K562 (cell line): ENCODE data around the gene CCSAP. TPM values are rescaled to one million over a fixed set of nuclear protein-coding genes. Genes with fewer than 3 reads are reported as not detected.

Experiments
- ATAC-seq: fragments of 200-7000 bp; cut with Tn5 transposase; 3 replicates; pipeline ENCODE4 v1.9.1; 2020; ENCODE audit warnings: moderate library complexity
- BruUV-seq: library from RNA; stranded (reverse); fragments of 400-500 nt; replicated peaks from 2 replicates; lab custom pipeline; 2021; lab: Mats Ljungman, UMichigan
- CTCF ChIA-PET: fragments of 300-600 bp; formaldehyde crosslinking; extraction: SDS; loops from one replicate; lab custom pipeline; 2021; ENCODE audit warnings: low intra/inter-chr PET ratio; lab: Yijun Ruan, JAX
- POLR2A ChIA-PET: fragments of 300-600, 350-650 bp; sonication (Branson Sonifier 250); formaldehyde crosslinking; extraction: SDS; loops from one replicate; lab custom pipeline; 2021; ENCODE audit warnings: antibody characterized with exemption, inconsistent platforms; lab: Yijun Ruan, JAX
- DNase-seq, 4 experiments: peaks; one replicate each; pipeline versions ENCODE4 v3.0.0 to v3.0.0-alpha.2; 2011 to 2018; ENCODE audit warnings: low spot score in 3 of 4, mixed read lengths in 3 of 4; ENCODE audit errors: extremely low read depth in 1 of 4
- FAIRE-seq: peaks from 2 replicates; lab custom pipeline; 2011; peaks lifted over from hg19 to GRCh38; lab: Jason Lieb, UNC
- H2AFZ ChIP-seq: 2 replicates; pipeline ENCODE4 v1.6.0; 2011; ENCODE audit warnings: low read depth, low read length, control low read depth, inconsistent platforms
- H3K27ac ChIP-seq: fragments of 200-600 bp; 3 replicates; pipeline ENCODE4 v1.8.0; 2011; ENCODE audit warnings: low read depth, mild to moderate bottlenecking, control low read depth, inconsistent platforms, low read length, moderate library complexity, mixed read lengths; ENCODE audit errors: extremely low read depth
- H3K27me3 ChIP-seq, 2 experiments: fragments of 300-600 bp in 1 of 2; 2 replicates in 1 of 2; 3 replicates in 1 of 2; pipeline versions ENCODE4 v1.6.0 to v1.8.0; 2011; ENCODE audit warnings: inconsistent platforms in 2 of 2, low read length in 2 of 2, mild to moderate bottlenecking in 1 of 2, mixed read lengths in 1 of 2, moderate library complexity in 1 of 2; ENCODE audit not compliant: control insufficient read depth in 2 of 2, insufficient read depth in 2 of 2
- H3K36me3 ChIP-seq: fragments of 300-600 bp; 3 replicates; pipeline ENCODE4 v1.8.0; 2011; ENCODE audit warnings: mild to moderate bottlenecking, low read length, inconsistent platforms; ENCODE audit not compliant: control insufficient read depth, insufficient read depth
- H3K4me1 ChIP-seq, 2 experiments: fragments of 200-600 bp in 1 of 2; replicated peaks in 1 of 2; 2 replicates in 1 of 2; 3 replicates in 1 of 2; pipeline versions ENCODE4 v1.5.1 to v1.8.0; 2011; ENCODE audit warnings: inconsistent platforms in 2 of 2, low read length in 2 of 2, mild to moderate bottlenecking in 1 of 2, mixed read lengths in 1 of 2, moderate library complexity in 1 of 2; ENCODE audit not compliant: control insufficient read depth in 2 of 2, insufficient read depth in 2 of 2
- H3K4me2 ChIP-seq: 2 replicates; pipeline ENCODE4 v1.6.1; 2011; ENCODE audit warnings: low read length, control low read depth, inconsistent platforms, mixed read lengths; ENCODE audit not compliant: insufficient read depth
- H3K4me3 ChIP-seq: fragments of 200-600 bp; sonication (generic), shearing (Covaris generic); 2 replicates; pipeline ENCODE4 v1.5.1; 2016; ENCODE audit warnings: control low read depth, inconsistent platforms
- H3K79me2 ChIP-seq: fragments of 200-600 bp; 3 replicates; pipeline ENCODE4 v1.8.0; 2011; ENCODE audit warnings: low read length, inconsistent platforms; ENCODE audit not compliant: control insufficient read depth, insufficient read depth
- H3K9ac ChIP-seq, 2 experiments: 2 replicates each; pipeline versions ENCODE4 v1.6.0 to v1.6.1; 2011; ENCODE audit warnings: low read depth in 2 of 2, low read length in 2 of 2, control low read depth in 1 of 2, inconsistent platforms in 1 of 2, mild to moderate bottlenecking in 1 of 2, mixed read lengths in 1 of 2; ENCODE audit not compliant: insufficient read depth in 1 of 2
- H3K9me1 ChIP-seq: one replicate; pipeline ENCODE4 v1.6.0; 2011; ENCODE audit warnings: inconsistent platforms, mild to moderate bottlenecking, low read length, moderate library complexity; ENCODE audit not compliant: control insufficient read depth, insufficient read depth
- H3K9me3 ChIP-seq: replicated peaks from 2 replicates; pipeline ENCODE4 v1.5.1; 2011; ENCODE audit warnings: low read depth, low read length, inconsistent platforms; ENCODE audit not compliant: control insufficient read depth, insufficient read depth
- H4K20me1 ChIP-seq: replicated peaks from 2 replicates; pipeline ENCODE4 v1.6.1; 2011; ENCODE audit warnings: low read length, inconsistent platforms, mixed read lengths; ENCODE audit not compliant: control insufficient read depth, insufficient read depth
- CAMTA2 ChIP-seq: fragments of 250-450 bp; sonication (Bioruptor Pico); conservative IDR thresholded peaks from 2 replicates; pipeline ENCODE4 v1.5.1; 2022
- ESRRB ChIP-seq: fragments of 250-450 bp; sonication (Bioruptor Pico); IDR thresholded peaks from 2 replicates; pipeline ENCODE4 v1.5.0; 2020; ENCODE audit warnings: mild to moderate bottlenecking, moderate library complexity, borderline replicate concordance
- HOXB6 ChIP-seq: fragments of 250-450 bp; sonication (Bioruptor Pico); IDR thresholded peaks from 2 replicates; pipeline ENCODE4 v1.5.1; 2022; ENCODE audit warnings: mild to moderate bottlenecking, borderline replicate concordance
- KAT2B ChIP-seq: IDR thresholded peaks from one replicate; pipeline ENCODE4 v1.6.1; 2012; ENCODE audit warnings: low read depth, mild to moderate bottlenecking, control low read depth, inconsistent platforms, low read length, moderate library complexity
- MCM2 ChIP-seq: fragments of 450-650 bp; IDR thresholded peaks from 2 replicates; pipeline ENCODE4 v1.6.1; 2017; ENCODE audit warnings: low read depth, mild to moderate bottlenecking
- NFRKB ChIP-seq: fragments of 450-650 bp; IDR thresholded peaks from 2 replicates; pipeline ENCODE4 v1.6.1; 2016; ENCODE audit warnings: low read depth
- SMAD2 ChIP-seq: fragments of 150-350 bp; IDR thresholded peaks from 2 replicates; pipeline ENCODE4 v1.6.1; 2014; ENCODE audit warnings: low read depth, mild to moderate bottlenecking, low read length
- SRF ChIP-seq, 2 experiments: fragments of 250-450, 450-650 bp in 1 of 2; sonication (Bioruptor Pico) in 1 of 2; sonication (generic) in 1 of 2; formaldehyde crosslinking; IDR thresholded peaks; 2 replicates each; pipeline versions ENCODE4 v1.5.0 to v1.5.1; 2020 to 2022; ENCODE audit warnings: mild to moderate bottlenecking in 1 of 2, missing genetic modification reagents in 1 of 2
- TAL1 ChIP-seq: fragments of 450-650 bp; IDR thresholded peaks from 2 replicates; pipeline ENCODE4 v1.6.1; 2016; ENCODE audit warnings: mild to moderate bottlenecking
- TRIM24 ChIP-seq, 2 experiments: fragments of 450-650 bp; IDR thresholded peaks; 2 replicates each; pipeline ENCODE4 v1.6.1; 2016
- TRIM28 ChIP-seq: fragments of 450-650 bp; IDR thresholded peaks from 2 replicates; pipeline ENCODE4 v1.6.1; 2017
- ZKSCAN8 ChIP-seq: fragments of 200-800 bp; sonication (Bioruptor generic); IDR thresholded peaks from 2 replicates; pipeline ENCODE4 v1.6.1; 2016; ENCODE audit warnings: missing genetic modification characterization, missing compliant biosample characterization
- ZNF311 ChIP-seq: fragments of 250-450 bp; sonication (Bioruptor Pico); IDR thresholded peaks from 2 replicates; pipeline ENCODE4 v1.4.0; 2020; ENCODE audit warnings: mild to moderate bottlenecking, moderate library complexity
- ZNF316 ChIP-seq: fragments of 450-650 bp; IDR thresholded peaks from 2 replicates; pipeline ENCODE4 v1.6.1; 2016
- ZNF445 ChIP-seq: fragments of 250-450 bp; sonication (Bioruptor Pico); IDR thresholded peaks from 2 replicates; pipeline ENCODE4 v1.4.0; 2020; ENCODE audit warnings: low read depth, mild to moderate bottlenecking, moderate library complexity
- ZNF764 ChIP-seq: fragments of 250-450 bp; sonication (Bioruptor Pico); IDR thresholded peaks from 2 replicates; pipeline ENCODE4 v1.4.0; 2020; ENCODE audit warnings: low read depth, mild to moderate bottlenecking, moderate library complexity
- WGBS: fragments of 100-300 bp; shearing (Covaris generic); methylation state at CpG from one replicate; pipeline ENCODE4 v1.1.6; 2016; ENCODE audit warnings: low coverage, mixed read lengths; ENCODE audit not compliant: insufficient coverage; ENCODE audit errors: missing lambda C conversion rate; 5-methylcytosine and 5-hydroxymethylcytosine counted together
- in situ Hi-C: fragments of 300-500 bp; cut with MboI; formaldehyde crosslinking; loops from 4 replicates; pipeline ENCODE4 v1.15.0; 2018; ENCODE audit warnings: inconsistent platforms, mixed read lengths
- intact Hi-C: fragments of 100-400 bp; cut with micrococcal nuclease; formaldehyde crosslinking; loops from 2 replicates; pipeline ENCODE4 v1.14.2; 2022
- polyA plus RNA-seq, 8 experiments: library from polyadenylated mRNA; depleted of rRNA in 4 of 8; stranded (reverse) in 5 of 8; unstranded in 3 of 8; fragments of >200 nt; fragmentation: Nextera tagmentation in 2 of 8; fragmentation: Illumina TruSeq in 1 of 8; extraction: Ambion mirVana in 2 of 8; extraction: Trizol in 1 of 8; gene quantifications; 2 replicates each; pipeline versions ENCODE4 v1.2.1 to v1.2.3, GENCODE V29; 2011 to 2014; ENCODE audit warnings: inconsistent platforms in 1 of 8, missing spikeins in 1 of 8
- total RNA-seq, 7 experiments: library from RNA; depleted of rRNA in 6 of 7; stranded (reverse); fragments of >200 nt in 6 of 7; fragmentation: Illumina TruSeq in 2 of 7; extraction: Trizol in 2 of 7; gene quantifications; 2 replicates each; pipeline versions ENCODE4 v1.2.1 to v1.2.3, GENCODE V29; 2011 to 2021; ENCODE audit warnings: low replicate concordance in 1 of 7

CCSAP gene
- total and polyA plus RNA-seq, 9 of the 15 experiments (the other 6 are each of a cell fraction or from before 2014, with no cell fraction given), result 3.6 to 15.9 (median 9.5) TPM

- TF ChIP-seq ZNF311 (CRISPR knock-in tag) (no peak), CAMTA2 (CRISPR knock-in tag) (0 out of 2 replicates have a peak, but pooled peaks have one; percentile 23), KAT2B (no peak), SRF (CRISPR knock-in tag; IDR thresholded peaks at IDR 0.05) (no peak), ESRRB (no peak), NFRKB (no peak), HOXB6 (CRISPR knock-in tag) (no peak), TAL1 (no peak)
These were observed 4.7 kb upstream of the CCSAP start (continued) for GRCh38 chr1:229347528-229347927.

- WGBS, result 33% methylated on average over 8 of the region's 8 CpGs
- Histone ChIP-seq H4K20me1 (0 out of 2 replicates have a peak, but pooled peaks cover 4% of the 10 kb centered on the region), H3K4me1 (peaks cover 23 to 30% of the 10 kb centered on the region in 2 experiments; a peak in 4 of 5 replicates), H3K36me3 (no peaks in the 10 kb centered on the region), H3K27me3 (peaks cover 5% of the 10 kb centered on the region in 2 experiments; a peak in 3 of 5 replicates), H3K9me3 (peaks cover 7% of the 10 kb centered on the region; the same call in 1 of the 2 replicates), H3K9ac (no peak overlapping the region), H2AFZ (no peak overlapping the region), H3K4me2 (no peak overlapping the region), H3K9me1 (no peaks in the 10 kb centered on the region), H3K4me3 (no peak overlapping the region), H3K27ac (no peak overlapping the region), H3K79me2 (peaks cover 22% of the 10 kb centered on the region)
- intact Hi-C loops, result loop anchor here (5.0 kb wide), 1 partner anchor 162 kb away; the partner anchor contains the start of gene NUP133
- ATAC-seq (no peak), DNase-seq (no peak), FAIRE-seq (no peak)
- BruUV-seq, result no TSS peak
- ChIA-PET POLR2A (interaction anchor here (0.6 to 1.3 kb wide), 5 partner anchors 10 to 232 kb away, joined by 3 to 6 read pairs (median 4); partner anchors contain the start of gene NUP133), CTCF (no interaction called here)
- in situ Hi-C loops, result no loop called here
- no peak for TF ChIP-seq ZNF445 (CRISPR knock-in tag)
- TF ChIP-seq ZKSCAN8, result no peak
- peak; percentile 46; the same call in 1 of the 2 replicates for TF ChIP-seq TRIM28
- no peak for TF ChIP-seq ZNF764 (CRISPR knock-in tag)
- TF ChIP-seq SMAD2, result no peak
- peak; percentile 76 for TF ChIP-seq ZNF316
- TF ChIP-seq TRIM24 (IDR thresholded peaks at IDR 0.05), result peak; percentile 9 to 65; a peak in 3 of 4 replicates
- no peak for TF ChIP-seq MCM2
These were observed 2.3 kb upstream of the CCSAP start for GRCh38 chr1:229344937-229345684.
